Bronchial smooth muscle cell (primary cell): Measurements from ENCODE around the gene TCP11. TPM values are rescaled to one million over a fixed set of nuclear protein-coding genes. Genes with fewer than 3 reads are reported as not detected.

Experiments
- total RNA-seq: library from RNA; depleted of rRNA; stranded (reverse); fragments of >200 nt; gene quantifications from 2 replicates; pipeline ENCODE4 v1.2.1, GENCODE V29; 2014

Gene TCP11
- 0.16 TPM in 1 of 2 replicates, not detected in the other for total RNA-seq

DNA sequence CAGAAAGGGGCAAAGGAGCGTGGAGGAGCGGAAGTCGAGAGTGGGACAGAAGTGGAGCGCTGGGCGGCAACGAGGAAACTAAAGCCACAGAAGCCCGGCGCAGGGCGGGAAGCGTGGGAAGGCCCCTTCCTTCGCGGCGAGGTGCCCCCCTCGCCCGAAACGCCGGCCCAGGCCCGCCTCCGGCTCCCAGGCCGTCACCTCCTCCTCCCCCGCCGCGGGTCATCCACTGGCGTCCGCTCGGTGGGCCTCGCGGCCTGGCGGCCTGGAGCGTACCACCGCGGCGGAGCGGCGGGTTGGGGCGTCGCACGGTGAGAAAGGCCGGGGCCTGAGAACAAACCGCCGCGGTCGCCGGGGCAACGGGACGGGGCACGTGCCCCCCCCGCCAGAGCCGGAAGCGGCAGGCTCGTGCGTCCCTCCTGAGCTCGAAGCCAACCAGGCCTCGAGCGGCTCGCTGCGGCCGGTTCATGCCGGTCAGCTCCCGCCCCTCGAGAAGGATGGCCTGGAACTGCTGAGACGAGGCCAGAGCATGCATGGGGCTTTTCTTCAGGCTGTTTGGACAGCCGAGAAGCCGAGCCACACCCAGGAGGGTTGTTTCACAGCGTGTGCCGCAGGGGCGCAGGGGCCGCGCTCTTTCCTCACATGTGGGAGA lies at the start of gene TCP11:
Gene TCP11 (minus strand): TSS at position 333 of the 649 bp plus-strand sequence. CDS start 469 bp downstream, outside the sequence.

Other genes with a start within 250 kb of the TCP11 start
- gene SCUBE3, start 72.6 kb upstream of the TCP11 start, total RNA-seq, result 2.4 and 2.8 TPM in 2 replicates
- gene ZNF76, start 118.4 kb upstream of the TCP11 start, total RNA-seq, result 17.6 and 18.3 TPM in 2 replicates
- gene DEF6, start 156.5 kb upstream of the TCP11 start, total RNA-seq, result 1.5 and 4.4 TPM in 2 replicates
- 5.2 and 5.8 TPM in 2 replicates for gene PPARD, start 201.2 kb upstream of the TCP11 start, total RNA-seq